ENCODE data around the gene SESTD1.
"Not testable (repeated sequence)": the region's sequence is repeated elsewhere in the genome, so short reads cannot be mapped to it uniquely, and the experiment has no call there.

Gene SESTD1

DNA sequence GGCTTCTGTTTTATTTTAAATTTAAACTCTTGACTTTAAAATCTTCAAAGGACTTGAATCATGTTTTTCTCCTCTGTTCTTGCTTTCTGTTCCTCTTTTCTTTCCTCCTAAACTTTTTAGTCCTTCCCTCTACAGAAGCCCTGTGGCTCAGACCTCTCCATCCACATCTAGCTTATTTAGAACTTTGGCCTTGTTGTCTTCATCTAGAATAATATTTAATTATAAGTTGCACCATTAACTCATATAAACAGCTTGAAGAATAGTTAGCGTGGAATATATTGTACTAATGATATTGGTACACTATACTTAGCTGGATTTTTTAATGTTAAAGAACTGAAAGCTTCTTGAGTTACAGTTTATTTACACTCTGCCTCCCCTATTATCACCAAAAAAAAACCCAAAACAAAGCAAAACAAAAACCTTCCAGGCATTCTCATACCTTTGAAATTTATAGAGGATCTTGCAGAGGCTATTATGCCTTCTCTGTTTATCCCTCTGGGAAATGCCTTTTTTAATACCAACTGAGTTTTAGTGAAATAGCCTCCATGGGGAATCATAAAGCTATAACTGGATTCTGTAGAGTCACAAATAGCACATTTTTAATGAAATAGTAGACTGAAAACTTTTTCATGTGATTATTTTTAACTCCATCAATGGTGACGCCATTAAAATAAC lies 205.5 kb downstream of the SESTD1 start:
- no peak overlapping the region for H3K27ac ChIP-seq
- no peak for DNase-seq (ENCODE audit: low read depth, low spot score)

DNA sequence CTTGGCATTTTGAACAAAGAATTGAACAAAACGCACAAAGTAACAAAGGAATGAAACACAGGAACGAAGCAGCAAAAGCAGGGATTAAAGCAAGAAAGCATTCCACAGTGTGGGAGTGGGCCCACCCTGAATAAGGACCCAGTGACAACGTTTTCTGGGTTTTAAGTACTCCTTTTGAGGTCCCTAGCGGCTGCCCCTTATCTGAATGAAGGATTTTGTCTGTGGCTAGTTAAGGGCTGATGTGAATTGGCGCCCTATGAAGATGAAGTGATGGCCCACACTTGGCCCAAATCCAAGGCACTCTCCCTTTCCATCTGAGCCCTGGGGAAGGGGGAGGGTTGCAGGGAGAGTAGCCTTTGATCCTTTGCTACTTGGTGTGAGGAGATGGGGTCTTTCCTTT lies 206.9 kb downstream of the SESTD1 start:
- DNase-seq (ENCODE audit: low read depth, low spot score) = no peak
- no peak overlapping the region for H3K27ac ChIP-seq

DNA sequence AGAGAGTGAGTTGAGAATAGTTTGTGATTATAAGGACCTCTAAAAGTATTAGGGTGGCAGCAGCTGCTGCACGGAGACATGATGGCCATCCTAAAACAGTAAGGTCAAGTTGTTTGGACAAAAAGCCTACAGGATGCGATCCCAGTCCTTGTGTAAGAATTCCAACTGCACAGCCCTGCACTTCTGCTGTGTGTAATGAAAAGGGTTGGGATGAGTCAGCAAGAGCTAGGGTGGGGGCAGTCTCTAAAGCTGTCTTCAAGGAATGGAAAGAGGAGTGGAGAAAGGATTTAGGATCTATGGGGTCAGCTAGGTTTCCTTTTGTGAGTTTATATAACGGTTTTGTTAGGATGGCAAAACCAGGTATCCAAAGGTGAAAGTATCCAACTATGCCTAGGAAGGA lies 211.1 kb downstream of the SESTD1 start:
- not testable (repeated sequence) for H3K27ac ChIP-seq; DNase-seq (ENCODE audit: low read depth, low spot score)
